IMR-90 (cell line): Measurements from ENCODE around the gene NINJ2.

Source experiments
- MXI1 ChIP-seq: IDR thresholded peaks from 2 replicates; pipeline ENCODE4 v1.6.1; 2012; ENCODE audit warnings: low read depth, mild to moderate bottlenecking, low read length, moderate library complexity, borderline replicate concordance
- POLR2A ChIP-seq: IDR thresholded peaks from 2 replicates; pipeline ENCODE4 v1.6.1; 2012; ENCODE audit warnings: mild to moderate bottlenecking, low read depth, low read length
- RCOR1 ChIP-seq: IDR thresholded peaks from 2 replicates; pipeline ENCODE4 v1.6.1; 2012; ENCODE audit warnings: mild to moderate bottlenecking, low read length, improper control_type of control experiment; ENCODE audit not compliant: insufficient replicate concordance
- TF ChIP-seq, protein P1 (sequence below): conservative IDR thresholded peaks from 2 replicates; pipeline ENCODE4 v1.5.1; 2012; ENCODE audit warnings: mild to moderate bottlenecking, low read depth, low read length, improper control_type of control experiment

DNA sequence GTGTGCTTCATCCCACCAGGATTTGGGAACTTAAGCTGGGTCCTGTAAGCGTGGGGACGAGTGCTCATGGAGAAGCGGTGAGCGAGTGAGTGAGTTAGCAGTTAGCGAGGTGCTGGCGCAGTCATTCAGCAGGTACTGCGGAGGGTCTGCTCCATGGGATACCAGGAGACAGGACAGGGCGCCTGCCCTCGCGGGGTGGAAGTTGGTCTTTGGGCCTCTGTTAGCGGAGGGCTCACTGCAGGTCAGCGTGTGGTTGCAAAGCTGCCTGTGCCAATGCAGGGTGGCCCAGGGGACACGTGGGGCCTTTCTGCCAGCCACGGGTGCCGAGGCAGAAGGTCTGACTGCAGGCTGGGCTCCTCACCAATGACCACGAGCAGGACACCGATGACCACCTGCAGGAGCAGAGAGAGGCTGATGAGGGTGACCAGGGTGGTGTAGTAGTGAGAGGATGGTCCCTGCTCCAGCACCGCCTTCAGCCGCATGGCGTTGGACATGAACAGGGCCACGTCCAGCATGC, 97.6 kb downstream of the NINJ2 start:
- TF ChIP-seq, protein P1, sequence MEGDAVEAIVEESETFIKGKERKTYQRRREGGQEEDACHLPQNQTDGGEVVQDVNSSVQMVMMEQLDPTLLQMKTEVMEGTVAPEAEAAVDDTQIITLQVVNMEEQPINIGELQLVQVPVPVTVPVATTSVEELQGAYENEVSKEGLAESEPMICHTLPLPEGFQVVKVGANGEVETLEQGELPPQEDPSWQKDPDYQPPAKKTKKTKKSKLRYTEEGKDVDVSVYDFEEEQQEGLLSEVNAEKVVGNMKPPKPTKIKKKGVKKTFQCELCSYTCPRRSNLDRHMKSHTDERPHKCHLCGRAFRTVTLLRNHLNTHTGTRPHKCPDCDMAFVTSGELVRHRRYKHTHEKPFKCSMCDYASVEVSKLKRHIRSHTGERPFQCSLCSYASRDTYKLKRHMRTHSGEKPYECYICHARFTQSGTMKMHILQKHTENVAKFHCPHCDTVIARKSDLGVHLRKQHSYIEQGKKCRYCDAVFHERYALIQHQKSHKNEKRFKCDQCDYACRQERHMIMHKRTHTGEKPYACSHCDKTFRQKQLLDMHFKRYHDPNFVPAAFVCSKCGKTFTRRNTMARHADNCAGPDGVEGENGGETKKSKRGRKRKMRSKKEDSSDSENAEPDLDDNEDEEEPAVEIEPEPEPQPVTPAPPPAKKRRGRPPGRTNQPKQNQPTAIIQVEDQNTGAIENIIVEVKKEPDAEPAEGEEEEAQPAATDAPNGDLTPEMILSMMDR = no peak
- TF ChIP-seq POLR2A (no peak), MXI1 (no peak), RCOR1 (no peak)
